Endometrial microvascular endothelial cells (primary cell): ENCODE data around the gene IL1B. TPM values are rescaled to one million over a fixed set of nuclear protein-coding genes. Genes with fewer than 3 reads are reported as not detected.

Experiments
- in situ Hi-C: cut with HindIII; loops from 2 replicates; pipeline ENCODE4 v1.10.0; 2017; ENCODE audit warnings: low sequenced_read_pairs, low pct_unique_long_range_greater_than_20kb; ENCODE audit errors: inconsistent ontology term
- total RNA-seq: library from RNA; depleted of rRNA; stranded (reverse); fragments of >200 nt; gene quantifications from one replicate; pipeline ENCODE4 v1.2.3, GENCODE V29; 2015; ENCODE audit errors: inconsistent ontology term

The IL1B gene
- total RNA-seq, 1 donor from 2014 or later: 3.4 TPM

DNA sequence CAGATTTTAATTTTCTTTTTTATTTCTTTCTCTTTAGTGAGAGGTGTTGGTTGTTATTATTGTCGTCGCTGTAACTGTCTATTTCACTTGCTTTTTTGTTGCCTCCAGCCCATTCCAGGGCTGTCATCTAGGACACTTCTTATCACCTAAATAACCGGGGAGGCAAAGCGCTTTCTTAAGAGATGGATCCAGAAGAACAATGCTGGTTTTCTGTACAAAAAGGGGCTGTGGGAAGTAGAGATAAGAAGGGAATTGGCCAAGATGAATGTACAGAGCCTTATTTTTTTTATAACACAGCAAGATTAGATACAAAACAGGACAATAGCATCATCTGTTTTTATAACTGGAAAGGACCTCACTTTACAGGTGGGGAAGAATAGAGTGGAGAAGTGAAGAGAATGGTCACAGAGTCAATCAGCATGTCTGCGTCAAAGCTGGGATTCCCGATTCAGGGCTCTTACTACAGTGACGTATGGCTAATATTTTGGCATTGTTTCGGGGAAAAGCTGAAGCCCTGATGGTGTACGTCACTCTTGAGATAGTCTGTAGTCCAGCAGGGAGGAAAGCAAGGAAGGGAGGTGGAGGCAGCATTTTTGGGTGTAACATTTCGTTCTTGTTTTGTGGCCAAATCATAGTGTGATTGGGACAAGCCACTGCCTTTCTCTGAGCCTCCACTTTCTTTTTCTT lies 23.2 kb downstream of the IL1B start:
- in situ Hi-C loops: no loop called here

DNA sequence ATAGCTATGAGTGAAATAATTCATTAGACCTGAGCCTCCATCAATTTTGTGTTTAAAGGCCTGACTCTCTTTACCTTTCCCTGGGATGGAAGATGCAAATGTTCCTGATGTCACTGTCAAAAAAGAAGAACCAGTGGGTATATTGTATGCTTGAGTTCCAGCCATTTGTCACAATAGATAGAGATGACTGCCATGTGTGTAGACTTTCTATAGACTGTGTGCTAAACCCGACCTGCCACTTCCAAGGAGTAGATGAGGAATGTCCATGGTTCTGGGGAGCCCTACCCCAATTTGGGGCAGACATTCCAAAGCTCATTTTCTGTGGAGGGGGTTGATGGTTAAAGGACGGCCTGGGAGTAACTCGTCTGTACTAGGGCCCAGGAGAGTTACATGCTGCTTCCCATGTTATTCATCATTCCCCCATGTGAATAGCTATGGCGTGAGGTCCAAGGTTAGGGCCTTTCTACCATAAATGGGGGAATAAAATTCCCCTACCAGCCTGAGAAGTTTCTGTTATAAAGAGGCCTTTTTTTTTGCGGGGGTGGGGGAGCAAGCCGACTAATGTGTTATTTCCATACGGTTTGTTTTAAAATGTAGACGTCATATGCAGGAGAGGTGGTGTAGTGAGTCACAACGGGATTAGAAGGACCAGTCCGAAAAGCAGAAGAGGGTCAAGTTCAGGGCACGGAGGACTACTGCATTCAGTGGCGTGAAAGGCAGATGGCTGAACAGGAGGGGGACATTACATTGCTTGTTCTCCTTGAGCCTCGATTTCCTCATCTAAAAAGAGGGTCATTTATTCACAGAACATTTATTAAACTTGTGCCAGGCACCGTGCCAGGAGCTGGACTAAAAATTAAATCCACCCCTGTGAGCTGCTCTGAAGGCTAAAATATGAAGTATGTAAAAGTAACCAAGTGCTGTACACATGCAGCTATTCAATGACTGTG lies 24.0 kb downstream of the IL1B start:
- in situ Hi-C loops: no loop called here

DNA sequence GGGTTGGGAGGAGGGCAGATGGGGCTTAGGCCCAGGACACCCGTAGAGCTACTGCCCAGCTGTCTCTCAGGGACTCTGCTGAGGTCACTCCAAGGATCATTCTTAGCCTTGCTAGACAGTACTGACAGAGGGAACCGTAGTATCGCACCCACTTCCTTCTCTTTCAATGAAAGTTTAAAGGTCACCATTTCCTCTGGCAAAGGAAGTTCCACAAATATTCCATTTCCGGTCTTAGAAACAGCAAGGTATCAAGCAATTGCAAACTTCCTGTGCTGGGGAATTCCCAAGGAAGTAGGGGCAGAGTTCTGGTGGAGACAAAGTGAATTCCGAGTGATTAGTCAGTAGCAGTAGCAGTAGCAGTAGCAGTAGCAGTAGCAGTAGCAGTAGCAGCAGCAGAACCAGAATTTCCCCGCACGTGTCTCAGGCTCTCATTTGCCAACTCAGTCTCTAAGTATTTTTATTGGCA lies 24.7 kb downstream of the IL1B start:
- in situ Hi-C loops: no loop called here

DNA sequence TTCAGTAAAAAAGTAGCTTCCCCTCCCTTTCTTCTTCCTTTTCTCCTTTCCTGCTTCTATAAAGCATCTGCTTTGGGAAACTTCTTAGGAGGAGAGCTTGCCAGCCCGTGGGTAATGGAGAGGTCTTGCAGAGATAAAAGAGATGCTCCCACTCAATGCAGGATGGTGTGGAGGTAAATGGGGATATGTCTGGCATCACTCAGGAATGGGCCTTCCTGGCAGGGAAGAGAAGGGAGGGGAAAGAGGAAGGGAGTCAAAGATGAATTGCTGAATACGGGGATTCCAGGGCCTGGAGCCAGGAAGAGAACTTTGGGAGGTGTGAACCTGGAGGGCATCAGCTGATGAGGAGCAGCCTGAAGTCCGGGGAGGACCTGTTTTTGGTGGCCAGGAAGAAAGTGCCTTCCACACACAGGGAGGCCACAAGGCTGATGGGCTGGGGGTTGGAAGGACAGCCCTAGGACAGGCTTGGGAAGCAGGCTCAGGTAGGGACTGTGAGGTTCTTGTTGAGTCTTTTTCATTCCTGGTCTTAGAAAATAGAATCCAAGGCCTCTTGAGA lies 25.2 kb downstream of the IL1B start:
- in situ Hi-C loops: no loop called here

DNA sequence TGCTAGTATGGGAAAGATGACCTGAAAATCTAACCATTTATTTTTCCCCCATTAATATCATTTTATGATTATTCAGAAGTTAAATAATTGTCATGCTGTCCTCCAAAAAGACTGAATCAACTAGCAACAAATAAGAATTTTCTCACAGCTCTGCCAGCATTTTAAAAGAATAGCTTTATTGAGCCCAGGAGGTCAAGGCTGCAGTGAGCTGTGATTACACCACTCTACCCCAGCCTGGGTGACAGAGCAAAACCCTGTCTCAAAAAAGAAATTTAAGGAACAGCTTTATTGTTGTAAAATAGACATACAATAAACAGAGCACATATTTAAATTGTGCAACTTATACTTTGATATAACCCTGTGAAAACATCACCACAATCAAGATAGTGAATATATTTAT lies 27.5 kb downstream of the IL1B start:
- in situ Hi-C loops: no loop called here

DNA sequence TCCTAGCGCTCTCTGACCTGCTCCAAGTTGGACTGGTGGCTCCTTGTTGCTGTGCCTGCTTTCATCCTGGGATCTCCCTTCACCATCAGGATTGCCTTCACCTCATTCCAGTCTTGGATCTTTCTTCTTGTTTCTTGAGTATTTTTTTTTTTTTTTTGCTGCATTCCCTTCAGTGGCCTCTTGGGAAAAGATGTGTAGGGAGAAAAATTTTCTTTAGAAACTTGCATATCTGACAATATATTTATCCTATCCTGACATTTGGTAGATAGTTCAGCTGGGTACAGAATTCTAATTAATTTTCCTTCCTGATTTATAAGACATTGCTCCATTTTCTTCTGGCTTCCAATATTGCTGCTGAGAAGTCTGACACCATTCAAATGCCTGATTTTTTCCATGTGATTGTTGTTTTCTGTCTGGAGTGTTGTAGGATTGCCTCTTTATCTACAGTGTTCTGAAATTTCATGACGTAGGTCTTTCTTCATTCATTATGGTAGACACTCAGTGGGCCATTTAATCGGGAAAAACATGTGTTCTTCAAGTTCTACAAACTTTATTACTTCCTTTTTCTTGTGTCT lies 29.3 kb downstream of the IL1B start:
- in situ Hi-C loops: no loop called here

DNA sequence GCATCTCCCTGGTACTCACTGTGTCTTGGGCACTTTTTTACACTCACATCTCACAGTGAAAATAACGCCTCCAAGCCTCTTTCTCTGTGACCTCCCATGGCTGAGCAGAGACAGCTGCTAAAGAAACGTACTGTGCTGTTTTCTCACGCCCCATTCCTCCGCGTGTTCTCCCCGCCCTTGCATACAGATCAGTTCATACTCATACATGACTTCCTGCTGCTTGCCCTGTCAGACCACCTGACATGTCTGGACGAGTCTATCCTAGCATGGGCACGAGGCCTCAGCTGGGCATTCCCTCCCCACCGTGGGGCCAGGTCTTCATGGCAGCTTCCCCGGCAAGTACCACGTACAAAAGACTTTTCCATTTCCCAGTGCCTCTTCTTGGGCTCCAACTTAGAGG lies 31.0 kb downstream of the IL1B start:
- in situ Hi-C loops: no loop called here

DNA sequence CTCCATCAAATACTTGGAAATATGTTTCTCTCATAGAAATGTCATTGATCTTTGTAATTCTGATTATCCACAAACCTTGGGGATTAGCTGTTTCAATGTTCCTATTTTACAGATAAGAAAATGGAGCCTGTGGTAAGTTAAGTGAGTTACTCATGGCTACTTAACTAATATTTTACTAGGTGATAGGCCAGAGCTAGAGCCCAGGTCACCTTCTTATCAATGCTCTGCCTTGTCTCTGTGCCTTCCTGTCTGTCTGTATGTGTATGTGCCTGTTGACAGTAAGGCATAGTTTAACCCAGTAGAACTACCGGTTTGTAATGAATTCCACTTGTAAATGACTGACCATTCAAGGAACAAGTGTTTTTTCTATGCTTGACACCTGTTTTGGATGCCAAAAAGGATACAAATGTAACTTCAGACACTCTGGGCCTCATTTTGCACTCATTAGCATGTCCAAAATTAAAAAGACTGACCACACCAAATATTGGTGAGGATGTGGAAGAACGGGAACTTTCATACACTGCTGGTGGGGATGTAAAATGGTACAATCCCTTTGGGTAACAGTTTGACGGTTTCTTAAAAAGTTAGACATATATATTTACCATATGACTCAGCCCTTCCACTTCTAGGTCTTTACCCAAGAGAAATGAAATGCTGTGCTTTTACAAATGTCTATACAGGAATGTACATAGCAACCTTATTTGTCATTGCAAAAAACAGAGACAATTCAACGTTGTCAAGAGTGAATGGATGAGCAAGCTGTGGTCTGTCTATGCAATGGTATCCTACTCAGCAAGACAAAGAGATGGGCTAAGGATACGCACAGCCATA lies 32.7 kb downstream of the IL1B start:
- in situ Hi-C loops: no loop called here

DNA sequence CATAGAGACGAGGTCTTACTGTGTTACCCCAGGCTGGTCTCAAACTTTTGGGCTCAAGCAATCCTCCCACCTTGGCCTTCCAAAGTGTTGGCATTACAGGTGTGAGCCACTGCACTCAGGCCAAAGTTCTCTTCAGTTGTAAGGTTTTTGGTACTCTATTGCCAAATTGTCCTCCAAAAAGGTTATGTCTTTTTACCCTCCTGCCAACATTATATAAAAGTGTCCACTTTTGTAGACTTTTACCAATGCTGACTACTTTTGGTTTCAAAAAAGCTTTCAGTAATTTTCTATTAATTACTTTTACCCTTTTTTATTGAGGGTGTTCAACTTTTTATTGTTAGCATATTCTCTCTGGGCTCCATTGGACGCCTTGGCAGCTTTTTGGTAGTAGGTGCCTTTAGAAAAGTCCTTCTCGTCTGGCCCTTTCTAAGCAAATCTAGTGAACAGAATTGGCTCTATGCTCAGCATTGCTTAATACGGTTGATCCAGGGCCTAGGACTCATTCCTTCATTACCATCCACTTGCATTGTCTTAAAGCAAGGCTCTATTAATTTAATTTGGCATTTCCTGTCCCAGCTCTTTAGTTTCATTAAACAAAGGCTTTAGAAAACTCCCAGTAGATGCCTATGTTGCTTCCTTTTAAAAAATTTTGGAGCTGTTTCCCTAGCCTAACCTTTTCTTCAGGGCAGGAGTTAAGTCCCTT lies 35.5 kb downstream of the IL1B start:
- in situ Hi-C loops: no loop called here

DNA sequence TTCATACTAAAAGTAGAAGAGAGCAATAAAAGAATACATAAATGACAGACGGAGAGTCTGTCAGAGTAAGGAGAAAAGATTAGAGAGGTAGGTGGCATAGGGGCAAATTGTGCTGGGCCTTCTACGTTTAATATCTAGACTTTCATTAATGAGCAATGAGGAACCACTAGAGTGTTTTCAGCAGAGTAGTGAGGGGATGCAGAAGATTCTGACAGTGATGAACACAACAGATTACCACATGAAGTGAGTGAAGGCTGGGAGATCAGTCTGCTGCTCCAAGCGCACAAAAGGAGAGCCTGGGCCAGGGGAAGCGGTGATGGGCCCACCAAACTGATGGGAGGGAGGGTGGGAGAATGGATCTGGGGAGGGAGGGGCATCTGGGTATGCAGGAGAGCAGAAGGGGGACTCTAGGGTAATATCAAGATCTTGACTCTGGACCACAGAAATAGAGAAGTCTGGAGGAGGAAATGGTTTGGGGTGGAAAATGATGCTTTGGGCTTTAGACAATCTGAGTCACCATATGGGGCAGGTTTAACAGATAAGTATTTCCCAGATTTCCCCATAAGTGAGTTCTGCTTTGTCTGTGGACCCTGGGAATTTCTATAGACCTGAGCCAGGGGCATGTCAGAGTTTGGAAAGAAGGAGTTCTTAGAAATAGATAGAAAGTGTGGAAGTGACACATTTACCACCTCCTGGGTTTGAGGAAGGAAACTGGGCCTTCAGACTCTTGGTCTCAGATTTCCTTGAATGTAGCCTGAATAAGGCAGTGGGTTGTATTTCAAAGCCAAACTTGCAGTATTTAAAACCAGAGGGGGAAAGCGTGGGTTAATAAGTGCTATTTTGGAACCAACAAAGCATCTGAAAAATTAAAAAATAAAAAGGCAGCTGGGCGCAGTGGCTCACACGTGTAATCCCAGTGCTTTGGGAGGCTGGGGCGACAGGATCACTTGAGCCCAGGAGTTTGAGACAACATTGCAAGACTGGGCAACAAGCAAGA lies 37.3 kb downstream of the IL1B start:
- in situ Hi-C loops: no loop called here

DNA sequence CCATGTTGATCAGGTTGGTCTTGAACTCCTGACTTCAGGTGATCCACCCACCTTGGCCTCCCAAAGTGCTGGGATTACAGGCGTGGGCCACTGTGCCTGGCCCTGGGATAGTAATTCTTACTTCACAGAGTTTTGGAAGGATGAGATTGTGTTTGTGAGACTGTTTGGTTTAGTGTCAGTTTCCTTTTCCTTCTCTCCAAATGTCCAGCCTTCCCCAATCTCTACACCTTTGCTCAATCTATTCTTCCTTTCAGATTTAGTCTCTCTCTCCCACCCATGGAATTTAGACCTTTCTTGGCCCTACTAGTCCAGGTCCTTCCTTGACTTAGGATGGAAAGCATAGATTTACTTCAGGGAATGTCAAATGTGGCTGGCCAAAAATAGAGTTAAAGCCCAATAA lies 40.1 kb downstream of the IL1B start:
- in situ Hi-C loops: no loop called here

DNA sequence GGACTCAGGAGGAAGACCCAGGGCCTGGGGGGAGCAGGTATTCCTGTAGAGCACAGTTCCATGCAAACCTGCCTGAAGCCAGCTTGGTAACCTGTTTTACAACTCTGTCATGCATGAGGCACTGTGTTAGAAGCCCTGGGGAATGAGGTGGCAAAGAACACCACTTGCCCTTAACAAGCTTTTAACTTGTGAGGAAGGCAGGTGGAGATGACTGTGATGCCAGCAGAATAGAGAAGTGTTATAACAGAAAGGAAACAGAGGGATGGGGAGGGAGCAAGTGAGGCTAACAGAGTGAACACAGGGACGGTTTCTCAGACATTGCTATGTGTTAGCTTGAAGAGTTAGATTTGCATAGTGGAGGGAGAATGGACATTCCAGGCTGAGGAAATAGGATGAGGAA lies 40.8 kb downstream of the IL1B start:
- in situ Hi-C loops: no loop called here

DNA sequence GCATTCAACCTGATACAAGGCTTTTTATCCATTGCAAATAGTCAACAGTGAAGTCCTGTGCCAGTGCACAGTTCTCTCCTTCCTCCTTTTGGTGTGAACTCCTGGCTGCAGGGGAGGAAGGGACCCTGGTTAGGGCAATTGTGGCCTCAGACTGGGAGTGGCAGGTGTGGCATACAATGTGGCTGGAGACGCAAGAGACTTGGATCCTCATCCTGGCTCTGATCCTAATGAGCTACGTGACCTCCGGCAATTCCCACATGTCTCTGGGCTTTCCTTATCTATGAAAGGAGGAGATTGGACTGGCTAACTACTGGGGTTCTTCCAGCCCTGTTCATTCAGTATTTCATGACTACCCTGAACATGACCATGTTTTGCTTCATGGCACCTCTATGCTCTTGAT lies 41.7 kb downstream of the IL1B start:
- in situ Hi-C loops: no loop called here

DNA sequence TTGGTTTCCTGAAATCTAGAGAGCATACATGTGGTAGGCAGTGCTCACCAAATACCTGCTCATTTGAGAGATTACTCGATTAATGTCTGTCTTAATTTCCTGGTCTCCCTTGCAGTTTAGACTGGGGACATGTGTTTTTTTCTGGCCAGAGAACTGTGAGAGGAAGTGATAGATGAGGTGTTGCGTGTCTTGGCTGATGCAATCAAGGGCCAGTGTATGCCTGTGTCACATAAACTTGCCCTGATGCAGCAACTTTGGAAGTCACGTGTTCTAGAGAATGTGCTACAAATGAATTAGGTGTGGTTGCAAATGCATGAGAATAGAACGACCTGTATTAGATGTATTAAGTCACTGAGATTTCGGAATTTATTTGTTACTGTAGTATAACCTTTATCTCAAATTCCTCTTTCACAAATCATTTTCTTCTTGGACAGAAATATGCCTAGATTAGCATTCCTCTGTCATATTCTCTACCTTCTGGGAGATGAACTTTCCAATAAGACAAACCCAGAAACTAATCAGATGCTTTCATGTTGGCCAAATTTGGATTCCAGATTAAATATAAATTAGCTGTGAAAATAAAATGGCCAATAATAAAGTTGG lies 42.3 kb downstream of the IL1B start:
- in situ Hi-C loops: no loop called here

DNA sequence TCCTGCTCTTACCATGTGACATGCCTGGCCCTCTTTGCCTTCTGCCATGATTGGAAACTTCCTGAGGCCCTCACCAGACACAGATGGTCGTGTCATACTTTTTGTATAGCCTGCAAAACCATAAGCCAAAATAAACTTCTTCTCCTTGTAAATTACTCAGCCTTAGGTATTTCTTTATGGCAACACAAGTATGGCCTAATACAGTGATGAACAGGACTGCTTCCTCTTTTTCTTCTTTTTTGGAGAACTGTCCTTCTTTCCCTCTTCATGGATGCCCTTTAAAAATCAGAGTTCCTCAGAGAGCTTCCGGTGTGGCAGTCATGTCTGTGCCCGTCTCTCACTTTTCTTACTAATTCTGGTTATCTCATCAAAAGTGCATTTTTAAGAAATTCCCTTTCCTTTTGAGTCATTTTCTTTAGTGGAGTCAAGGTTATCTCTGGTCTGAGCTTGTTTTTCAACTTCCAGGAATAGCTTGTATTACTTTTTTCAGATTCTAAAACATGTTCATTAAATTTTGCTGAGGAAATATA lies 43.1 kb downstream of the IL1B start:
- in situ Hi-C loops: no loop called here

DNA sequence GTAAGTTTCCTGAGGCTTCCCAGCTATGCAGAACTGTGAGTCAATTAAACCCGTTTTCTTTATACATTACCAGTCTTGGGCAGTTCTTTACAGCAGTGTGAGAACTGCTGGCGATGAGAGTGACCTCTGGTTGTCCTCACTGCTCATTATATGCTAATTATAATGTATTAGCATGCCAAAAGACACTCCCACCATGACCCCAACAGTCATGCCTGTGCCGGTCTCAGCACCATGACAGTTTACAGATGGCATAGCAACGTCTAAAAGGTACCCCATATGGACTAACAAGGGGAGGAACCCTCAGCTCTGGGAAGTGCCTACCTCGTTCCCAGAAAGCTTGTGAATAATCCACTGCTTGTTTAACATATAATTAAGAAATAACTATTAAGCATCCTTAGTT lies 44.2 kb downstream of the IL1B start:
- in situ Hi-C loops: no loop called here
